GM12873 (cell line): Measurements from ENCODE around the gene TMEM108.

Source experiments
- TF ChIP-seq, protein P1 (sequence below): IDR thresholded peaks from 2 replicates; pipeline ENCODE4 v1.5.1; 2012; ENCODE audit warnings: low read depth, mild to moderate bottlenecking, moderate library complexity, low read length, control low read depth; ENCODE audit not compliant: insufficient read depth; ENCODE audit errors: missing control alignments

The TMEM108 gene

DNA sequence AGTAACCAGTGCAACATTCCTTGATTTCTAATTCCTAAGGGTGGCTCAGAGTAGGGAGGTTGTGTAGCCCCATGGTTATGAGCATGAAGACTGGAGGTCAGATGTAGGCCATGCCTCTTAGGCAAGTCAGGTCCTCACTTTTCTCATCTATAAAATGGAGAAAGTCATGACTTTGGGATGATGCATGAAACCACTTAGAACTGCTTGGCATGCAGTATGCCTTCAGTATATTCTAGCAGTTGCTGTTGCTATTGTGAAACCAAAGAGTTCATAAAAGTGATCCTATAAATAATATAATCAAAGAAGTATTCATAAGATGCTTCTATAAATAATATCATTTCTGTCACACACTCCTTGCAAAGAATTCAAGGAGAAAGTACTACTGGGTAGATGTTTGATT is 65.5 kb downstream of the TMEM108 start:
- TF ChIP-seq, protein P1, sequence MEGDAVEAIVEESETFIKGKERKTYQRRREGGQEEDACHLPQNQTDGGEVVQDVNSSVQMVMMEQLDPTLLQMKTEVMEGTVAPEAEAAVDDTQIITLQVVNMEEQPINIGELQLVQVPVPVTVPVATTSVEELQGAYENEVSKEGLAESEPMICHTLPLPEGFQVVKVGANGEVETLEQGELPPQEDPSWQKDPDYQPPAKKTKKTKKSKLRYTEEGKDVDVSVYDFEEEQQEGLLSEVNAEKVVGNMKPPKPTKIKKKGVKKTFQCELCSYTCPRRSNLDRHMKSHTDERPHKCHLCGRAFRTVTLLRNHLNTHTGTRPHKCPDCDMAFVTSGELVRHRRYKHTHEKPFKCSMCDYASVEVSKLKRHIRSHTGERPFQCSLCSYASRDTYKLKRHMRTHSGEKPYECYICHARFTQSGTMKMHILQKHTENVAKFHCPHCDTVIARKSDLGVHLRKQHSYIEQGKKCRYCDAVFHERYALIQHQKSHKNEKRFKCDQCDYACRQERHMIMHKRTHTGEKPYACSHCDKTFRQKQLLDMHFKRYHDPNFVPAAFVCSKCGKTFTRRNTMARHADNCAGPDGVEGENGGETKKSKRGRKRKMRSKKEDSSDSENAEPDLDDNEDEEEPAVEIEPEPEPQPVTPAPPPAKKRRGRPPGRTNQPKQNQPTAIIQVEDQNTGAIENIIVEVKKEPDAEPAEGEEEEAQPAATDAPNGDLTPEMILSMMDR, result no peak

DNA sequence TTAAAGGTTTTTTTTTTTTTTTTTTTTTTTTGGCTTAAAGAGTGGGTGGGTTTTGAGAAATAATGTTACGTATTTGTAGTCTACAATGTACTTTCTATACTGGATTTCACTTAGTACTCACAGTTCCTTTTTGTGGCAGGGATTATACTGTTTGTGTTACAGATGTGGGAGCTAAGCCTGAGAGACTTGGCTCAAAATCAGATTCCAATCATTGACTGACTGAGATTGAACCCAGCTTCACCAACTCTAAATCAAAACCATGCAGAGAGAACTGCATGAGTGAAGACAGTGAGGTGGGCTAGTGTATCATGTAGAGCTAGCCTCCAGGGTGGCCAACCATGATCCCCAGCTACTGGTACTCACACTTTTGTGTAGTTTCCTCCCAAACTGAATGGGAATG is 68.0 kb downstream of the TMEM108 start:
- TF ChIP-seq, protein P1, result no peak

GRCh38 chr3:133112666-133113065 is 74.5 kb downstream of the TMEM108 start:
- TF ChIP-seq, protein P1, result no peak

DNA sequence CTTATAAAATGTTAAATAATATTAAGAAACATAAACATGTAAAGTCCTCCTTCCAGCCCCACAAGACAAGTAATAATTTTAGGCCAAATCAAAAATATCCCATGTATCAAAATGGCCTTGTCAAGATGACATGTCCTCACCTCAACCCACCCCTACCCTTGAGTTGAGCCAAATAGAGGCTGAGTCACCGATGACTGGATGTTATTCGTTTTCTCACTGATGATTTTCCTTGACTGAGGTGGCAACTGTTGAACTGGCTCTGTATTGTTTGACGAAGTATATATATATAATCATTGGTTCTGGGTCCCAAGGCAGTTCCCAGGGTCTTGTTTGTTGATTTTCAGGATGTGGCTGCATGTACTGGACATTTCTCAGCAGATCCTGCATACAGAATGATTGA is 75.3 kb downstream of the TMEM108 start:
- TF ChIP-seq, protein P1, result no peak

- TF ChIP-seq, protein P1, result no peak
Observed at GRCh38 chr3:133113927-133114597, 75.9 kb downstream of the TMEM108 start.

DNA sequence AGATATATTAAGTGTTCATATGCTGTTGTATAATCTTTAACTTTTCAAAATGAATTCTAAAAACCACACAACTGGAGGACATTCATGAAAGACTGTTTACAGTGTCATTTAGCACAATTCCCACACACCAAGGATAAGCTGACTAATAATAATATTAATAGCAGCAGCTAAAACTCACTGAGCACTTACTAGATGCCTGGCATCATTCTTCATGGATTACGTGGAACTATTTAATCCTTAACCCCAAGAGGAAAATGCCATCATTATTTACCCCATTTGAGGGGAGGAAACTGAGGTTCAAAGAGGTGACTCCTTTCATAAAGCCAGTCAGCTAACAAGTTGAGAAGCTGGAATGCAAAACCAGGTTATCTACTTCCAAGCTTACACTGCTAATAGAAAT is 77.0 kb downstream of the TMEM108 start:
- TF ChIP-seq, protein P1, result no peak

GRCh38 chr3:133117342-133117741 is 79.2 kb downstream of the TMEM108 start:
- TF ChIP-seq, protein P1, result no peak
